Stimulated activated CD8-positive, alpha-beta memory T cell treated with anti-CD3 and anti-CD28 coated beads, Interleukin-15, amount 100 ng/mL, for 24 hours (primary cell): Measurements from ENCODE around the gene ERG.

ENCODE experiments used
- DNase-seq: peaks from one replicate; pipeline ENCODE4 v3.0.0-alpha.2; 2020; ENCODE audit warnings: low read depth

ERG gene

GRCh38 chr21:38434913-38435533 is 63.3 kb downstream of the ERG start:
- no peak for DNase-seq

- no peak for DNase-seq
These were observed 64.8 kb downstream of the ERG start for GRCh38 chr21:38433471-38433870.

- DNase-seq = no peak
These were observed 67.8 kb downstream of the ERG start for GRCh38 chr21:38430401-38430984.

GRCh38 chr21:38429011-38429410 is 69.3 kb downstream of the ERG start:
- DNase-seq = no peak

- DNase-seq = no peak
These were observed 70.1 kb downstream of the ERG start for GRCh38 chr21:38428211-38428610.

GRCh38 chr21:38424305-38425019 is 73.8 kb downstream of the ERG start:
- no peak for DNase-seq

GRCh38 chr21:38422082-38422481 is 76.2 kb downstream of the ERG start:
- no peak for DNase-seq

- DNase-seq = no peak
These were observed 78.1 kb downstream of the ERG start for GRCh38 chr21:38420140-38420539.

- no peak for DNase-seq
These were observed 80.6 kb downstream of the ERG start for GRCh38 chr21:38417726-38418125.

- DNase-seq = no peak
These were observed 81.5 kb downstream of the ERG start for GRCh38 chr21:38416791-38417190.

- no peak for DNase-seq
These were observed 84.2 kb downstream of the ERG start for GRCh38 chr21:38413958-38414548.

- no peak for DNase-seq
These were observed 87.8 kb downstream of the ERG start for GRCh38 chr21:38410466-38410865.

GRCh38 chr21:38409907-38410306 is 88.4 kb downstream of the ERG start:
- DNase-seq = no peak

GRCh38 chr21:38404177-38404576 is 94.1 kb downstream of the ERG start:
- no peak for DNase-seq

GRCh38 chr21:38402795-38403194 is 95.5 kb downstream of the ERG start:
- no peak for DNase-seq

- no peak for DNase-seq
These were observed 96.0 kb downstream of the ERG start for GRCh38 chr21:38402291-38402690.

- DNase-seq = no peak
These were observed 96.9 kb downstream of the ERG start for GRCh38 chr21:38401191-38401926.

GRCh38 chr21:38400195-38400919 is 97.9 kb downstream of the ERG start:
- no peak for DNase-seq

GRCh38 chr21:38399103-38399502 is 99.2 kb downstream of the ERG start:
- no peak for DNase-seq

- DNase-seq = no peak
These were observed 102.0 kb downstream of the ERG start for GRCh38 chr21:38396325-38396724.

GRCh38 chr21:38395581-38395980 is 102.7 kb downstream of the ERG start:
- DNase-seq = no peak

- no peak for DNase-seq
These were observed 105.6 kb downstream of the ERG start for GRCh38 chr21:38392661-38393060.
